Fibroblast of lung (primary cell): Measurements from ENCODE around the gene CPOX.

ENCODE experiments used
- CTCF ChIP-seq, 2 donors: IDR thresholded peaks in 1 of 2; conservative IDR thresholded peaks in 1 of 2; 1 replicate in 1 of 2; 2 replicates in 1 of 2; pipeline ENCODE4 v1.5.1; 2011 to 2012; ENCODE audit warnings: low read length in 2 of 2, control low read depth in 1 of 2, inconsistent platforms in 1 of 2, low read depth in 1 of 2, mild to moderate bottlenecking in 1 of 2
- EZH2 ChIP-seq: IDR thresholded peaks from 2 replicates; pipeline ENCODE4 v1.5.1; 2012; ENCODE audit warnings: low read length, control low read depth, mild to moderate bottlenecking; ENCODE audit errors: missing control alignments

- TF ChIP-seq CTCF (conservative IDR thresholded peaks at IDR 0.05 in 1 of 2, IDR thresholded peaks at IDR 0.05 in 1 of 2; ENCODE audit: low read depth in 1 of 2, low read length in 2 of 2) (no peak), EZH2 (no peak)
These were observed 51.7 kb downstream of the CPOX start for GRCh38 chr3:98541695-98542094.
